Measurements from ENCODE around the gene XRN2. TPM values are rescaled to one million over a fixed set of nuclear protein-coding genes. Genes with fewer than 3 reads are reported as not detected.

Gene XRN2
- total RNA-seq, 3 donors from 2014 or later = 71.2 to 95.7 (median 90.4) TPM

DNA sequence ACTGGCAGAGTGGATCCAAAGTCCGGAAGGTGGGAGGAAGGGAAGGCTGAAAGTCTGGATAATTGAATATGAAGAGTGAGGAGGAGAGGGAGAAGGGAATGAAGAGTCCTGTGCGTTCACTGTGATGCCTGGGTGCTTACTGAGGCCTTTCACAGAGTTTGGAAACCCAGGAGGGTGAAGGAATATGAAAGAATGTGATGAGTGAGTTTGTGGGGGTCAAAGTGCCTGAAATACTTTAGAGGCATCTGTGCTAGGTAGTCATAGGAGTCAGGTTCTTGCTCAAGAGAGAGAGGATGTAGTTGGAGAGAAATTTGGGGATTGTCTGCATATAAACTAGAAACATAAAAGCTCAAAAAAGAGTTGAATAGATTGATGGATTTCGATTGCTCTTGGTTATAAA lies 73.5 kb downstream of the XRN2 start:
- DNase-seq (ENCODE audit: low spot score in 2 of 2) = no peak
- no peak overlapping the region for H3K4me3 ChIP-seq
- H3K4me1 ChIP-seq = peaks cover 3% of the 10 kb centered on the region in 2 donors
- no peaks in the 10 kb centered on the region for H3K9me3 ChIP-seq
- H3K27me3 ChIP-seq = no peaks in the 10 kb centered on the region
- no peaks in the 10 kb centered on the region for H3K36me3 ChIP-seq
- TF ChIP-seq, protein P1, sequence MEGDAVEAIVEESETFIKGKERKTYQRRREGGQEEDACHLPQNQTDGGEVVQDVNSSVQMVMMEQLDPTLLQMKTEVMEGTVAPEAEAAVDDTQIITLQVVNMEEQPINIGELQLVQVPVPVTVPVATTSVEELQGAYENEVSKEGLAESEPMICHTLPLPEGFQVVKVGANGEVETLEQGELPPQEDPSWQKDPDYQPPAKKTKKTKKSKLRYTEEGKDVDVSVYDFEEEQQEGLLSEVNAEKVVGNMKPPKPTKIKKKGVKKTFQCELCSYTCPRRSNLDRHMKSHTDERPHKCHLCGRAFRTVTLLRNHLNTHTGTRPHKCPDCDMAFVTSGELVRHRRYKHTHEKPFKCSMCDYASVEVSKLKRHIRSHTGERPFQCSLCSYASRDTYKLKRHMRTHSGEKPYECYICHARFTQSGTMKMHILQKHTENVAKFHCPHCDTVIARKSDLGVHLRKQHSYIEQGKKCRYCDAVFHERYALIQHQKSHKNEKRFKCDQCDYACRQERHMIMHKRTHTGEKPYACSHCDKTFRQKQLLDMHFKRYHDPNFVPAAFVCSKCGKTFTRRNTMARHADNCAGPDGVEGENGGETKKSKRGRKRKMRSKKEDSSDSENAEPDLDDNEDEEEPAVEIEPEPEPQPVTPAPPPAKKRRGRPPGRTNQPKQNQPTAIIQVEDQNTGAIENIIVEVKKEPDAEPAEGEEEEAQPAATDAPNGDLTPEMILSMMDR (IDR thresholded peaks at IDR 0.05) = no peak
- TF ChIP-seq POLR2A (IDR thresholded peaks at IDR 0.05) (no peak), POLR2AphosphoS5 (IDR thresholded peaks at IDR 0.05) (no peak)
- intact Hi-C loops (cut with DNase I; ENCODE audit: low total_unique reads) = no loop called here
- no peak overlapping the region for H3K27ac ChIP-seq

DNA sequence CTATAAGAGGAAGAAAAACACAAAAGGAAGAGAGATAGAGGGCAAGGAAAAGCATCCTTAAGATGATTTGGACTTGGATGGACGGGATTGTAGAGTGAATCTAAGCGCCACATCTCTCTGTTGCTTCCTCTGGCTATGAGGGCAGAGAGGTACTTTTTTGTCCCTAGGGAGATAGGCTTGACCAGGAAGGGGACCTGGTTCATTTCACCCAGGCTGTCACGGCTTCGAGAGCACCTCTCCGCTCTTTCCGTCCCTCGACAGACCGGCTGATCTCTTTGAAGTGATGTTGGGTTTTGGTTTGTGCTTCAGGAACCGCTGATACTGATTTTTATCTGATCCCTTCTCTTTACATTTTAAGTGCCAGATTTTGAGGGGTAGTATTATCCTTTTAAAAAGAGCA lies 74.6 kb downstream of the XRN2 start:
- H3K36me3 ChIP-seq = no peaks in the 10 kb centered on the region
- TF ChIP-seq, protein P1 (IDR thresholded peaks at IDR 0.05) = no peak
- TF ChIP-seq POLR2A (IDR thresholded peaks at IDR 0.05) (no peak), POLR2AphosphoS5 (IDR thresholded peaks at IDR 0.05) (no peak)

DNA sequence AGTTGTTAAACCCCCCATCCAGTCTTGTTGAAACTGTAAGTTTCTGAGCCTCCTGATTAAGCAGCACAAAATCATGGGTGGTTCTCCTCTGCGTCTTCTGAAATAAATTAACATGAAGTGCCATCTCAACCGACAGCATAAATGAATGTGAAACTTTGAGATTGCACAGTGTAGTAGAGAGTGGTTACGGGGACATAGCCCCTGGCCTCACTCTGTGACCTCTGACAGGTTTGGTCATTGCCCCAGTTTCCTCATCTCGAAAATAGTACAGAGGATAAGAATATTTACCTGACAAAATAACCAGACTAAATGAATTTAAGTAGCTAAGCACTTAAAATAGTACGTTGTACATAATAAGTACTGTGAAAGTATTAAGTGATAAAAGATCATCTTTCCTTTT lies 75.1 kb downstream of the XRN2 start:
- no peaks in the 10 kb centered on the region for H3K9me3 ChIP-seq
- intact Hi-C loops (cut with DNase I; ENCODE audit: low total_unique reads) = no loop called here
- no peaks in the 10 kb centered on the region for H3K27me3 ChIP-seq
- peaks cover 3% of the 10 kb centered on the region in 2 donors for H3K4me1 ChIP-seq
- H3K36me3 ChIP-seq = no peaks in the 10 kb centered on the region
- no peak for DNase-seq (ENCODE audit: low spot score in 2 of 2)
- TF ChIP-seq POLR2A (IDR thresholded peaks at IDR 0.05) = no peak
- TF ChIP-seq, protein P1 (IDR thresholded peaks at IDR 0.05) = no peak
- TF ChIP-seq POLR2AphosphoS5 (IDR thresholded peaks at IDR 0.05) = no peak
- no peak overlapping the region for H3K27ac ChIP-seq
- H3K4me3 ChIP-seq = no peak overlapping the region

More for the DNA sequence above, 74.6 kb downstream of the XRN2 start:
- Histone ChIP-seq H3K9me3 (no peaks in the 10 kb centered on the region), H3K4me1 (peaks cover 3% of the 10 kb centered on the region in 2 donors), H3K27ac (no peak overlapping the region), H3K27me3 (no peaks in the 10 kb centered on the region), H3K4me3 (no peak overlapping the region)
- DNase-seq (ENCODE audit: low spot score in 2 of 2) = no peak
- intact Hi-C loops (cut with DNase I; ENCODE audit: low total_unique reads) = no loop called here

DNA sequence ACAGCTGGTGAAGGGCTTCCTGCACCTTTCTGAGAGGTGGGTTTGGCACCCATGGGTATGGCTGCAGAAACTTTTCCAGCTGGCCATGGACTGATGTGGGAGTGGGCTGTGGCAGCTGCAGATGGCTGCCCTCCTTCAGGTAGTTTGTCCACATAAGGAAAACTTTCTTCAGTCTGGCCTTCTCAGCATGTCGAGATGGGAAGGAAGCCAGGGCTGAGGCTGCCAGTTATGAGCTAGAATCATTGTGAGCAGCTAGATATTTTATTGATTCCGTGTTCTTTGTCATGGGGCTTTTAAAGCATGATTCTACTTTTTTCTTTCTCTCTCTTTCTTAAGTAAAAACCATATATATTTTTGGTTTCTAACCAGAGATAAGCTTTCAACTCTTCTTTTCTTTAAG lies 77.6 kb downstream of the XRN2 start:
- Histone ChIP-seq H3K27ac (no peak overlapping the region), H3K36me3 (no peaks in the 10 kb centered on the region), H3K9me3 (no peaks in the 10 kb centered on the region), H3K27me3 (no peaks in the 10 kb centered on the region), H3K4me1 (no peaks in the 10 kb centered on the region), H3K4me3 (no peak overlapping the region)
- intact Hi-C loops (cut with DNase I; ENCODE audit: low total_unique reads) = no loop called here
- DNase-seq (ENCODE audit: low spot score in 2 of 2) = no peak
- no peak for TF ChIP-seq POLR2A (IDR thresholded peaks at IDR 0.05)
- TF ChIP-seq, protein P1 (IDR thresholded peaks at IDR 0.05) = no peak
- TF ChIP-seq POLR2AphosphoS5 (IDR thresholded peaks at IDR 0.05) = no peak

DNA sequence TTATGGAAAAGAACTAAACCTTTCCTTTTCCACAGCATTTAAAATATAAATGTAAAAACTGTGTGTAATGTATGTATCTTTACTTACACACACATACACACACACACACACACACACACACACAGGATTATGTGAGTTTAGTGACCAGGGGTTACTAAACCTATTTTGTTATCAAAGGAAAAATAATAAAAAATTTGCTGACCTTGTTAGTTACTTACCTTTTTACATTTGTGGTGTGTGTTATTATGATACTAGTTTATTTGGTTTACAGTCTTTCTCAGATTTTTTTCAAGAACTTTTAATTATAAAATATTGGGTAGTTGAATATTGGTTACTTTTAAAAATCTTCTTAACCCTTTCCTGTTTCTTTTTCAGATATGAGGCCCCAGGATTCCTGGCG lies 78.5 kb downstream of the XRN2 start:
- no peaks in the 10 kb centered on the region for H3K36me3 ChIP-seq

More for the DNA sequence above, 78.5 kb downstream of the XRN2 start:
- no peak for DNase-seq (ENCODE audit: low spot score in 2 of 2)
- intact Hi-C loops (cut with DNase I; ENCODE audit: low total_unique reads) = no loop called here
- no peak for TF ChIP-seq POLR2AphosphoS5 (IDR thresholded peaks at IDR 0.05)
- no peak for TF ChIP-seq POLR2A (IDR thresholded peaks at IDR 0.05)
- TF ChIP-seq, protein P1 (IDR thresholded peaks at IDR 0.05) = no peak
- Histone ChIP-seq H3K4me3 (no peak overlapping the region), H3K27ac (no peak overlapping the region), H3K4me1 (no peaks in the 10 kb centered on the region), H3K9me3 (no peaks in the 10 kb centered on the region), H3K27me3 (no peaks in the 10 kb centered on the region)

Data from breast epithelium (tissue), 4 donors.